GM12878 (cell line): Measurements from ENCODE around the gene RSRP1. TPM values are rescaled to one million over a fixed set of nuclear protein-coding genes. Genes with fewer than 3 reads are reported as not detected.

Experiments
- BACH1 ChIP-seq: fragments of 450-650 bp; IDR thresholded peaks from 2 replicates; pipeline ENCODE4 v1.6.1; 2017; ENCODE audit warnings: mild to moderate bottlenecking, borderline replicate concordance
- BHLHE40 ChIP-seq, 2 experiments: fragments of 450-650 bp in 1 of 2; IDR thresholded peaks; 2 replicates each; pipeline ENCODE4 v1.6.1; 2011 to 2017; ENCODE audit warnings: low read depth in 2 of 2, borderline replicate concordance in 1 of 2, improper control_type of control experiment in 1 of 2, low read length in 1 of 2, mild to moderate bottlenecking in 1 of 2
- CBX3 ChIP-seq: fragments of 200-600 bp; sonication (generic); IDR thresholded peaks from 2 replicates; pipeline ENCODE4 v1.6.1; 2016; ENCODE audit warnings: low read depth, borderline replicate concordance
- CTCF ChIP-seq, 3 experiments: IDR thresholded peaks in 2 of 3; conservative IDR thresholded peaks in 1 of 3; 2 replicates each; pipeline ENCODE4 v1.5.1; 2011; ENCODE audit warnings: low read depth in 3 of 3, low read length in 3 of 3, mild to moderate bottlenecking in 3 of 3, control low read depth in 2 of 3, moderate library complexity in 2 of 3, inconsistent platforms in 1 of 3, mixed read lengths in 1 of 3; ENCODE audit not compliant: control insufficient read depth in 2 of 3, insufficient read depth in 1 of 3; ENCODE audit errors: extremely low read depth in 1 of 3
- E2F8 ChIP-seq: fragments of 450-650 bp; IDR thresholded peaks from 2 replicates; pipeline ENCODE4 v1.6.1; 2018; ENCODE audit warnings: mild to moderate bottlenecking, low read depth, moderate library complexity; ENCODE audit not compliant: partially characterized antibody
- NBN ChIP-seq: fragments of 450-650 bp; IDR thresholded peaks from 2 replicates; pipeline ENCODE4 v1.6.1; 2016
- RFX5 ChIP-seq: IDR thresholded peaks from 2 replicates; pipeline ENCODE4 v1.6.1; 2011; ENCODE audit warnings: low read depth, low read length, improper control_type of control experiment
- SMARCA5 ChIP-seq: fragments of 450-650 bp; IDR thresholded peaks from 2 replicates; pipeline ENCODE4 v1.6.1; 2017; ENCODE audit warnings: mild to moderate bottlenecking
- TCF7 ChIP-seq: IDR thresholded peaks from 2 replicates; pipeline ENCODE4 v1.6.1; 2014; ENCODE audit warnings: antibody characterized with exemption, borderline replicate concordance
- polyA plus RNA-seq, 11 experiments: library from polyadenylated mRNA; depleted of rRNA in 4 of 11; unstranded in 6 of 11; stranded (reverse) in 5 of 11; fragments of >200 nt; fragmentation: Nextera tagmentation in 4 of 11; fragmentation: Illumina TruSeq in 1 of 11; extraction: Ambion mirVana in 4 of 11; extraction: Trizol in 1 of 11; gene quantifications; 1 replicate in 1 of 11; 2 replicates in 10 of 11; pipeline versions ENCODE4 v1.2.1 to v1.2.3, GENCODE V29; 2011 to 2016; ENCODE audit warnings: inconsistent platforms in 2 of 11, missing spikeins in 2 of 11, low read depth in 1 of 11
- total RNA-seq, 4 experiments: library from RNA; depleted of rRNA in 3 of 4; stranded (reverse); fragments of >200 nt in 3 of 4; fragmentation: Illumina TruSeq in 1 of 4; extraction: Trizol in 1 of 4; gene quantifications; 2 replicates each; pipeline versions ENCODE4 v1.2.1 to v1.2.3, GENCODE V29; 2013 to 2021

The RSRP1 gene
- total and polyA plus RNA-seq, 10 of the 15 experiments (the other 5 are each of a cell fraction or from before 2014, with no cell fraction given), result 23.5 to 128 (median 90.0) TPM

GRCh38 chr1:25257196-25257595 lies 9.9 kb upstream of the RSRP1 start (continued):
- no peak for TF ChIP-seq E2F8
- no peak for TF ChIP-seq BHLHE40 (IDR thresholded peaks at IDR 0.05; ENCODE audit: borderline replicate concordance in 1 of 2, low read depth in 2 of 2, low read length in 1 of 2)
- TF ChIP-seq RFX5, result no peak
- no peak for TF ChIP-seq CTCF (IDR thresholded peaks at IDR 0.05 in 2 of 3, conservative IDR thresholded peaks at IDR 0.05 in 1 of 3; ENCODE audit: control insufficient read depth in 2 of 3, extremely low read depth in 1 of 3, insufficient read depth in 1 of 3, low read depth in 3 of 3, low read length in 3 of 3)
- TF ChIP-seq NBN, result no peak
- no peak for TF ChIP-seq BACH1
- TF ChIP-seq TCF7, result no peak
- TF ChIP-seq SMARCA5, result no peak
- no peak for TF ChIP-seq CBX3
